HFF-Myc (cell line): ENCODE results near the gene TMED6.

Experiments used
- DNase-seq: peaks from one replicate; pipeline ENCODE4 v3.0.0-alpha.2; 2011; ENCODE audit warnings: low read depth; ENCODE audit errors: extremely low read depth
- H3K4me3 ChIP-seq: replicated peaks from 2 replicates; pipeline ENCODE4 v1.5.1; 2011; ENCODE audit warnings: low read depth, mild to moderate bottlenecking, control low read depth, low read length
- CTCF ChIP-seq: IDR thresholded peaks from 2 replicates; pipeline ENCODE4 v1.5.1; 2012; ENCODE audit warnings: mild to moderate bottlenecking, low read depth, low read length, control low read depth; ENCODE audit errors: missing control alignments

Gene TMED6

GRCh38 chr16:69386596-69386995, 35.0 kb upstream of the TMED6 start:
- no peak for DNase-seq
- H3K4me3 ChIP-seq: peak overlapping the region; percentile 85; the same call in 1 of the 2 replicates
- no peak for TF ChIP-seq CTCF

- no peak for DNase-seq
- peak overlapping the region; percentile 85 for H3K4me3 ChIP-seq
- no peak for TF ChIP-seq CTCF
These were observed 33.4 kb upstream of the TMED6 start for GRCh38 chr16:69384974-69385373.

GRCh38 chr16:69382421-69382820, 30.8 kb upstream of the TMED6 start:
- DNase-seq: no peak
- no peak for TF ChIP-seq CTCF
- no peak overlapping the region for H3K4me3 ChIP-seq

- DNase-seq: no peak
- no peak overlapping the region for H3K4me3 ChIP-seq
- no peak for TF ChIP-seq CTCF
These were observed 29.6 kb upstream of the TMED6 start for GRCh38 chr16:69381231-69381630.

- TF ChIP-seq CTCF: no peak
- no peak overlapping the region for H3K4me3 ChIP-seq
- DNase-seq: no peak
These were observed 27.2 kb upstream of the TMED6 start for GRCh38 chr16:69378760-69379159.

GRCh38 chr16:69378036-69378435, 26.4 kb upstream of the TMED6 start:
- no peak for TF ChIP-seq CTCF
- DNase-seq: no peak
- no peak overlapping the region for H3K4me3 ChIP-seq

GRCh38 chr16:69376393-69377059, 24.9 kb upstream of the TMED6 start:
- H3K4me3 ChIP-seq: no peak overlapping the region
- DNase-seq: no peak
- no peak for TF ChIP-seq CTCF
